ENCODE results near the gene MRPL12. TPM values are rescaled to one million over a fixed set of nuclear protein-coding genes. Genes with fewer than 3 reads are reported as not detected.
A peak's percentile ranks its signal among the peaks of the same experiment; 100 is the strongest.
"Not testable (repeated sequence)": the region's sequence is repeated elsewhere in the genome, so short reads cannot be mapped to it uniquely, and the experiment has no call there.

The MRPL12 gene
- total and polyA plus RNA-seq, 3 experiments from 2014 or later: 53.6 to 255 (median 246) TPM

GRCh38 chr17:81673561-81674258 is 29.5 kb upstream of the MRPL12 start:
- no peak overlapping the region for H3K4me3 ChIP-seq (ENCODE audit: low read length)
- H3K9me3 ChIP-seq (ENCODE audit: low read length): no peaks in the 10 kb centered on the region
- POLR2A ChIA-PET: interaction anchor here (1.7 kb wide), 1 partner anchor 10 kb away, joined by 4 read pairs; the partner anchor contains the start of genes ARL16 and HGS
- no peak overlapping the region for H3K27ac ChIP-seq (ENCODE audit: low read depth, low read length)
- no peaks in the 10 kb centered on the region for H3K9me3 Mint-ChIP-seq
- H3K36me3 ChIP-seq (ENCODE audit: insufficient read depth, low read length): peaks cover 28% of the 10 kb centered on the region
- CTCF ChIA-PET: no interaction called here
- peaks cover 0 to 50% (median 0%) of the 10 kb centered on the region in 3 donors for H3K36me3 Mint-ChIP-seq
- H3K4me1 Mint-ChIP-seq: peaks cover 5 to 9% (median 7%) of the 10 kb centered on the region in 3 donors
- DNase-seq: no peak
- H3K4me3 Mint-ChIP-seq: no peak overlapping the region
- H3K27me3 Mint-ChIP-seq: no peaks in the 10 kb centered on the region
- peak overlapping the region in 2 of 8 donors; percentile 20 to 54 for H3K27ac Mint-ChIP-seq
- no peaks in the 10 kb centered on the region for H3K4me1 ChIP-seq (ENCODE audit: insufficient read depth, low read length)
- no peaks in the 10 kb centered on the region for H3K27me3 ChIP-seq (ENCODE audit: insufficient read depth, low read length, poor library complexity, severe bottlenecking)

GRCh38 chr17:81675515-81676221 is 27.5 kb upstream of the MRPL12 start:
- H3K27ac Mint-ChIP-seq: peak overlapping the region in 1 of 8 donors; percentile 48
- H3K4me1 Mint-ChIP-seq; H3K4me3 ChIP-seq (ENCODE audit: low read length); H3K27me3 Mint-ChIP-seq; H3K9me3 ChIP-seq (ENCODE audit: low read length); H3K27me3 ChIP-seq (ENCODE audit: insufficient read depth, low read length, poor library complexity, severe bottlenecking); H3K27ac ChIP-seq (ENCODE audit: low read depth, low read length); H3K4me1 ChIP-seq (ENCODE audit: insufficient read depth, low read length); H3K9me3 Mint-ChIP-seq: not testable (repeated sequence)
- ChIA-PET CTCF (interaction anchor here (1.0 to 1.1 kb wide), 2 partner anchors 17 to 1102 kb away, joined by 3 read pairs; no protein-coding TSS in a partner anchor), POLR2A (interaction anchor here (1.7 kb wide), 1 partner anchor 8 kb away, joined by 4 read pairs; the partner anchor contains the start of genes ARL16 and HGS)
- H3K36me3 ChIP-seq (ENCODE audit: insufficient read depth, low read length): peaks cover 18% of the 10 kb centered on the region
- peak in 1 of 5 donors; percentile 33 for DNase-seq
- peak overlapping the region in 1 of 7 donors; percentile 48 for H3K4me3 Mint-ChIP-seq
- peaks cover 0 to 45% (median 0%) of the 10 kb centered on the region in 3 donors for H3K36me3 Mint-ChIP-seq

- Mint-ChIP-seq H3K27ac (no peak overlapping the region), H3K4me3 (no peak overlapping the region), H3K9me3 (no peaks in the 10 kb centered on the region), H3K27me3 (no peaks in the 10 kb centered on the region), H3K4me1 (peaks cover 5 to 9% (median 7%) of the 10 kb centered on the region in 3 donors), H3K36me3 (peaks cover 0 to 42% (median 0%) of the 10 kb centered on the region in 3 donors)
- H3K27me3 ChIP-seq (ENCODE audit: insufficient read depth, low read length, poor library complexity, severe bottlenecking): no peaks in the 10 kb centered on the region
- H3K4me3 ChIP-seq (ENCODE audit: low read length): no peak overlapping the region
- no peak overlapping the region for H3K27ac ChIP-seq (ENCODE audit: low read depth, low read length)
- DNase-seq: no peak
- ChIA-PET POLR2A (interaction anchor here (1.1 kb wide), 1 partner anchor 10 kb away, joined by 4 read pairs; the partner anchor contains the start of genes CCDC137 and OXLD1), CTCF (no interaction called here)
- H3K4me1 ChIP-seq (ENCODE audit: insufficient read depth, low read length): no peaks in the 10 kb centered on the region
- H3K9me3 ChIP-seq (ENCODE audit: low read length): no peaks in the 10 kb centered on the region
- peaks cover 9% of the 10 kb centered on the region for H3K36me3 ChIP-seq (ENCODE audit: insufficient read depth, low read length)
These were observed 26.3 kb upstream of the MRPL12 start for GRCh38 chr17:81676906-81677305.

- Histone ChIP-seq H3K27ac (ENCODE audit: low read depth, low read length) (no peak overlapping the region), H3K27me3 (ENCODE audit: insufficient read depth, low read length, poor library complexity, severe bottlenecking) (no peaks in the 10 kb centered on the region), H3K4me3 (ENCODE audit: low read length) (no peak overlapping the region), H3K4me1 (ENCODE audit: insufficient read depth, low read length) (peaks cover 17% of the 10 kb centered on the region), H3K36me3 (ENCODE audit: insufficient read depth, low read length) (no peaks in the 10 kb centered on the region), H3K9me3 (ENCODE audit: low read length) (no peaks in the 10 kb centered on the region)
- ChIA-PET POLR2A (no interaction called here), CTCF (no interaction called here)
- peaks cover 22 to 33% (median 26%) of the 10 kb centered on the region in 3 donors for H3K4me1 Mint-ChIP-seq
- peak overlapping the region in 1 of 8 donors; percentile 63 for H3K27ac Mint-ChIP-seq
- H3K36me3 Mint-ChIP-seq: peaks cover 0 to 27% (median 0%) of the 10 kb centered on the region in 3 donors
- DNase-seq: no peak
- peak overlapping the region in 2 of 7 donors; percentile 15 to 85 for H3K4me3 Mint-ChIP-seq
- H3K9me3 Mint-ChIP-seq: no peaks in the 10 kb centered on the region
- peaks cover 0 to 3% of the 10 kb centered on the region in 2 donors for H3K27me3 Mint-ChIP-seq
These were observed 23.0 kb upstream of the MRPL12 start for GRCh38 chr17:81680150-81680549.

GRCh38 chr17:81681672-81682071 is 21.5 kb upstream of the MRPL12 start:
- ChIA-PET CTCF (no interaction called here), POLR2A (interaction anchor here (3.9 kb wide), 1 partner anchor 21 kb away, joined by 38 read pairs; the partner anchor contains the start of gene MRPL12)

GRCh38 chr17:81682565-81683207 is 20.5 kb upstream of the MRPL12 start:
- ChIA-PET POLR2A (interaction anchor here (0.5 to 3.9 kb wide), 9 partner anchors 8 to 1845 kb away, joined by 3 to 38 read pairs (median 4); partner anchors contain the start of genes MRPL12 and SLC25A10), CTCF (interaction anchor here (1.7 kb wide), 1 partner anchor 11 kb away, joined by 4 read pairs; no protein-coding TSS in a partner anchor)
- Mint-ChIP-seq H3K27me3 (peaks cover 0 to 3% of the 10 kb centered on the region in 2 donors), H3K4me1 (peaks cover 25 to 44% (median 28%) of the 10 kb centered on the region in 3 donors), H3K4me3 (peak overlapping the region; percentile 92 to 99 (median 97)), H3K36me3 (peaks cover 0 to 46% (median 4%) of the 10 kb centered on the region in 3 donors), H3K9me3 (no peaks in the 10 kb centered on the region), H3K27ac (peak overlapping the region; percentile 17 to 86 (median 76))
- Histone ChIP-seq H3K36me3 (ENCODE audit: insufficient read depth, low read length) (peaks cover 18% of the 10 kb centered on the region), H3K27ac (ENCODE audit: low read depth, low read length) (peak overlapping the region; percentile 58), H3K4me3 (ENCODE audit: low read length) (peak overlapping the region; percentile 95), H3K4me1 (ENCODE audit: insufficient read depth, low read length) (peaks cover 28% of the 10 kb centered on the region), H3K9me3 (ENCODE audit: low read length) (no peaks in the 10 kb centered on the region), H3K27me3 (ENCODE audit: insufficient read depth, low read length, poor library complexity, severe bottlenecking) (no peaks in the 10 kb centered on the region)
- no peak for DNase-seq

More at GRCh38 chr17:81681672-81682071, 21.5 kb upstream of the MRPL12 start:
- peaks cover 0 to 3% of the 10 kb centered on the region in 2 donors for H3K27me3 Mint-ChIP-seq
- peaks cover 25 to 38% (median 28%) of the 10 kb centered on the region in 3 donors for H3K4me1 Mint-ChIP-seq
- H3K4me3 Mint-ChIP-seq: peak overlapping the region in 3 of 7 donors; percentile 20 to 37 (median 37)
- no peak overlapping the region for H3K27ac ChIP-seq (ENCODE audit: low read depth, low read length)
- DNase-seq: no peak
- no peaks in the 10 kb centered on the region for H3K9me3 ChIP-seq (ENCODE audit: low read length)
- peak overlapping the region in 4 of 8 donors; percentile 12 to 83 (median 70) for H3K27ac Mint-ChIP-seq
- H3K9me3 Mint-ChIP-seq: no peaks in the 10 kb centered on the region
- peaks cover 7% of the 10 kb centered on the region for H3K36me3 ChIP-seq (ENCODE audit: insufficient read depth, low read length)
- H3K4me1 ChIP-seq (ENCODE audit: insufficient read depth, low read length): peaks cover 28% of the 10 kb centered on the region
- peaks cover 0 to 36% (median 4%) of the 10 kb centered on the region in 3 donors for H3K36me3 Mint-ChIP-seq
- no peaks in the 10 kb centered on the region for H3K27me3 ChIP-seq (ENCODE audit: insufficient read depth, low read length, poor library complexity, severe bottlenecking)
- H3K4me3 ChIP-seq (ENCODE audit: low read length): no peak overlapping the region

- DNase-seq: no peak
- no peaks in the 10 kb centered on the region for H3K27me3 ChIP-seq (ENCODE audit: insufficient read depth, low read length, poor library complexity, severe bottlenecking)
- H3K9me3 ChIP-seq (ENCODE audit: low read length): no peaks in the 10 kb centered on the region
- Mint-ChIP-seq H3K9me3 (no peaks in the 10 kb centered on the region), H3K4me1 (peaks cover 25 to 44% (median 28%) of the 10 kb centered on the region in 3 donors), H3K27me3 (peaks cover 0 to 3% of the 10 kb centered on the region in 2 donors), H3K27ac (peak overlapping the region in 7 of 8 donors; percentile 63 to 99 (median 80)), H3K36me3 (peaks cover 0 to 49% (median 4%) of the 10 kb centered on the region in 3 donors), H3K4me3 (peak overlapping the region; percentile 92 to 99 (median 97))
- POLR2A ChIA-PET: interaction anchor here (0.5 to 3.9 kb wide), 17 partner anchors 8 to 1845 kb away, joined by 3 to 38 read pairs (median 4); partner anchors contain the start of genes CCDC137, FN3KRP, MCRIP1 and MRPL12
- CTCF ChIA-PET: interaction anchor here (1.0 to 2.9 kb wide), 3 partner anchors 10 to 171 kb away, joined by 3 to 12 read pairs (median 4); partner anchors contain the start of gene MRPL12
- peaks cover 18% of the 10 kb centered on the region for H3K36me3 ChIP-seq (ENCODE audit: insufficient read depth, low read length)
- peak overlapping the region; percentile 58 for H3K27ac ChIP-seq (ENCODE audit: low read depth, low read length)
- peaks cover 28% of the 10 kb centered on the region for H3K4me1 ChIP-seq (ENCODE audit: insufficient read depth, low read length)
- peak overlapping the region; percentile 95 for H3K4me3 ChIP-seq (ENCODE audit: low read length)
These were observed 20.0 kb upstream of the MRPL12 start for GRCh38 chr17:81683208-81683583.
